AG04449 (cell line): ENCODE measurements around the gene TPCN1.

Source experiments
- CTCF ChIA-PET: fragments of 350-600 bp; formaldehyde crosslinking; extraction: SDS; loops from one replicate; lab custom pipeline; 2021; ENCODE audit warnings: antibody characterized with exemption; lab: Yijun Ruan, JAX
- POLR2A ChIA-PET: fragments of 400-600, 350-600 bp; formaldehyde crosslinking; extraction: SDS; loops from one replicate; lab custom pipeline; 2020; ENCODE audit warnings: antibody characterized with exemption, inconsistent platforms; lab: Yijun Ruan, JAX
- DNase-seq: peaks from one replicate; pipeline ENCODE4 v3.0.0-alpha.2; 2010; ENCODE audit warnings: low read depth, low spot score
- H3K4me3 ChIP-seq: 2 replicates; pipeline ENCODE4 v1.5.1; 2011; ENCODE audit warnings: low read depth, mild to moderate bottlenecking, control low read depth, low read length
- TF ChIP-seq, protein P1 (sequence below): IDR thresholded peaks from one replicate; pipeline ENCODE4 v1.5.1; 2011; ENCODE audit warnings: mild to moderate bottlenecking, moderate library complexity, low read length, control low read depth, inconsistent platforms; ENCODE audit not compliant: insufficient read depth; ENCODE audit errors: missing control alignments

TPCN1 gene

DNA sequence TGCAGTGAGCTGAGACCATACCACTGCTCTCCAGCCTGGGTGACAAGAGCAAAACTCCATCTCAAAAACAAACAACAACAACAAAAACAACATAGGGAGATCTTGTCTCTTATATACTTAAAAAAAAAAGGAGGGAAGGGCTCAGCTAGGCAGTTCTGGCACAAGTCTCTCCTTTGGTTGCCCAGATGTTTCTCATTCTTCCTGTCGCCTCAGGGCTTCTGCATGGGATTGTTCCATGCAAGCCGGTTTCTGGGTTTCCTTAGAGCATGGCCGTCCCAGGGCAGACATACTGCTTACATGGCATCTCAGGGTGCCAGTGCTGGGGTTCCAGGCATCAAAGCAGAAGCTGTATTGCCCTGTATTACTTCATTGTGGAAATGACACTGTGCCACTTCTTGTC is 118.8 kb downstream of the TPCN1 start:
- POLR2A ChIA-PET: no interaction called here
- TF ChIP-seq, protein P1, sequence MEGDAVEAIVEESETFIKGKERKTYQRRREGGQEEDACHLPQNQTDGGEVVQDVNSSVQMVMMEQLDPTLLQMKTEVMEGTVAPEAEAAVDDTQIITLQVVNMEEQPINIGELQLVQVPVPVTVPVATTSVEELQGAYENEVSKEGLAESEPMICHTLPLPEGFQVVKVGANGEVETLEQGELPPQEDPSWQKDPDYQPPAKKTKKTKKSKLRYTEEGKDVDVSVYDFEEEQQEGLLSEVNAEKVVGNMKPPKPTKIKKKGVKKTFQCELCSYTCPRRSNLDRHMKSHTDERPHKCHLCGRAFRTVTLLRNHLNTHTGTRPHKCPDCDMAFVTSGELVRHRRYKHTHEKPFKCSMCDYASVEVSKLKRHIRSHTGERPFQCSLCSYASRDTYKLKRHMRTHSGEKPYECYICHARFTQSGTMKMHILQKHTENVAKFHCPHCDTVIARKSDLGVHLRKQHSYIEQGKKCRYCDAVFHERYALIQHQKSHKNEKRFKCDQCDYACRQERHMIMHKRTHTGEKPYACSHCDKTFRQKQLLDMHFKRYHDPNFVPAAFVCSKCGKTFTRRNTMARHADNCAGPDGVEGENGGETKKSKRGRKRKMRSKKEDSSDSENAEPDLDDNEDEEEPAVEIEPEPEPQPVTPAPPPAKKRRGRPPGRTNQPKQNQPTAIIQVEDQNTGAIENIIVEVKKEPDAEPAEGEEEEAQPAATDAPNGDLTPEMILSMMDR: no peak
- CTCF ChIA-PET: no interaction called here
- DNase-seq: no peak
- no peak overlapping the region for H3K4me3 ChIP-seq

DNA sequence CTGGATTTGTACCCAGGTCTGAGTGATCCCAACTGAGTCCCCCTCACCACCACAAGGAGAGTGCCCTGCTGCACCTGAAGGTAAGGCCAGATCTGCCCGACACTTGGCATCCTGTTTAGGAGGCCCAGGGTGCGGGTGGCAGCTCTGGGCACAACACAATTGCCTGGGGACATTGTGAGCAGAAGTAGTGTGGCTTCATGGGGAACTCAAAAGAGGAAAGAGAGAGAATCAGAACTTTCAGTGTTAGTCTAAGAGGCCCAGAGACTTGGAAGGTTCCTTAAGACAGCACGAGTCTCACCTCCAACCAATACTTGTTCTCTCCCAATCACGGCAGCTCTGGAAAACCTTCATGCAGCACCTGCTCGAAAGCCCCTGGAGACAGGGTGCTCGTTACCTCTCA is 120.3 kb downstream of the TPCN1 start:
- TF ChIP-seq, protein P1: no peak
- POLR2A ChIA-PET: no interaction called here
- H3K4me3 ChIP-seq: no peak overlapping the region
- no peak for DNase-seq
- CTCF ChIA-PET: no interaction called here

DNA sequence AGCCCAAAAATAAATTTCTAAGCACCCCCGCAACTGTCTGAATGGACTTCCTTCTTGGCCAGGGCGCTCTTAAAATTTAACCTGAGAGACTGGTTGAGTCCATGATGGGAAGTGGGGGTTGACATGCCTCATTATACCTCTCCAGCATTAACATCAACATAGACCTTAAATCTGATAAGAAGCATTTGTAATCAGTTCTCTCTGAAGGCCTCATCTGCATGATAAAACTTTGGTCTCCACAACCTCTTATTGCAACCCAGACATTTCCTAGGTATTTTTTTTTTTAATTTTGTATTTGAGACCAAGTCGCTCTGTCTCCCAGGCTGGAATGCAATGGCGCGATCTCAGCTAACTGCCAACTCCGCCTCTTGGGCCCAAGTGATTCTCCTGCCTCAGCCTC is 124.1 kb downstream of the TPCN1 start:
- POLR2A ChIA-PET: no interaction called here
- no peak overlapping the region for H3K4me3 ChIP-seq
- no peak for DNase-seq
- CTCF ChIA-PET: interaction anchor here (1.0 kb wide), 1 partner anchor 9 kb away, joined by 3 read pairs; no protein-coding TSS in a partner anchor
- TF ChIP-seq, protein P1: no peak

DNA sequence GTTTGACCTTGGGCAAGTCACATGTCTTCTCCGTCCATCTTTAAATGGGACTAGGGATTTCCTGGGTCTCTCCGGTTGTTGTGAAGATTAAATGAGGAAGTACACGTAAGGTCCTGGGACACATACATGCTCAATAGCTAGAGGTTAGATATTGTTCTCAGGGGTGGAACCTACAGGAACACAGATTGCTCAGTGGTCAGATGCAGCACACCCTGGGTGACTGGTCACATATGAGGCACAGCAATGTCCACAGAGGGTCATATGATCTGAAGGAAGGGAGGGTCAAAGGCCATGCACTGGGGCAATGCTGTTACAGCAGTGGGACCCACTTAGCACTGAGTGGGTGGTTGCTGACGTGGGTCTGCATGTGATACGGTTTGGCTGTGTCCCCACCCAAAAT is 125.1 kb downstream of the TPCN1 start:
- no peak for DNase-seq
- CTCF ChIA-PET: no interaction called here
- no peak overlapping the region for H3K4me3 ChIP-seq
- TF ChIP-seq, protein P1: no peak
- POLR2A ChIA-PET: interaction anchor here (0.6 kb wide), 1 partner anchor 66 kb away, joined by 3 read pairs; no protein-coding TSS in a partner anchor

DNA sequence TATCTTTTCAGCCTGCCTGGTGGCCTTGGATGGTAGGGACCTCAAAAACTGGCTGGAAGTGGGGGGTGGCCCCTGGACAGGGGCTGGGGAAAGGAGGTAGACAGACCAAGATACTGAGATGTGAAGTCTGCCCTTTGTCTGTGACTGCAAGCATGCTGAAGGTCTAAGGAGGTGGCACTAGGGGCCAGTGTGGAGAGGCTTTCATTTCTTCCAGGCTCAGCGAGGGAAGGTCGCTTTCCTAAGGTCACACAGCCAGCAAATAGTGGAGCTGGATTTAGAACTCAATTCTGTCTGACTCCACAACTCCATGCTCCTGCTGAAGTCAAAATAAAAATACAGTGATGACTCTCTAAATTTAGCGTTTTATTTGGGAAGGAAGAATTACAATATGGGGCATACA is 125.8 kb downstream of the TPCN1 start:
- ChIA-PET CTCF (no interaction called here), POLR2A (interaction anchor here (0.6 kb wide), 1 partner anchor 67 kb away, joined by 3 read pairs; no protein-coding TSS in a partner anchor)
- TF ChIP-seq, protein P1: no peak
- no peak overlapping the region for H3K4me3 ChIP-seq
- DNase-seq: no peak

DNA sequence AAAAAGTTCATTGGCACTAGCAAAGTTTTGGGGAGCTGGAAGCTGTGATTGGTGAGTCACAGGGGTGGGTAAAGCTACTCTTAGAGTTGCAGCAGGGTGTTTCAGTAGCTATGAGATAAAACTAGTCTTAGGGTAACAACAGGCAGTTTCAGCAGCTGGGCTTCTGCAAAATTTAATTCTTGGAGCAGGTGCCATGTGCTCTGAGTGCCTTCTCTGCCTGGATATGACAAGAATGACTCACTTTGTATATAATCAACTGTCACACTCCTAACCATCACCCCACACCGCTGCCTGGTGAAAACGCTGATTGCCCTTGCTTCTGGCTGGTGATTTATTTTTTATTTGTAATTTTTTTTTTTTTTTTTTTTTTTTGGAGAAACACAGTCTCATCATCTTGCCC is 126.6 kb downstream of the TPCN1 start:
- ChIA-PET POLR2A (no interaction called here), CTCF (no interaction called here)
- no peak for DNase-seq
- TF ChIP-seq, protein P1: no peak
- H3K4me3 ChIP-seq: no peak overlapping the region
